ENCODE data around the gene RIMKLA. TPM values are rescaled to one million over a fixed set of nuclear protein-coding genes. Genes with fewer than 3 reads are reported as not detected.

The RIMKLA gene
- total and polyA plus RNA-seq, 10 of the 15 experiments (the other 5 are each of a cell fraction or from before 2014, with no cell fraction given) = 0.01 to 0.52 (median 0.08) TPM

GRCh38 chr1:42335050-42335808, 45.4 kb upstream of the RIMKLA start, which contains the start of gene FOXJ3 (continued):
- TF ChIP-seq ATF7 (IDR thresholded peaks at IDR 0.05; ENCODE audit: low read depth) = peak; percentile 70
- no peak for TF ChIP-seq SUPT20H (IDR thresholded peaks at IDR 0.05; ENCODE audit: borderline replicate concordance, control insufficient read depth, low read depth, low read length)
- TF ChIP-seq MYB (IDR thresholded peaks at IDR 0.05; ENCODE audit: borderline replicate concordance, low read depth, low read length) = no peak
- no peak for TF ChIP-seq E2F8 (IDR thresholded peaks at IDR 0.05; ENCODE audit: low read depth, partially characterized antibody)
- TF ChIP-seq TCF12 (IDR thresholded peaks at IDR 0.05; ENCODE audit: low read depth, low read length) = peak; percentile 52; the same call in 1 of the 2 replicates
- peak; percentile 86 to 95 for TF ChIP-seq BHLHE40 (IDR thresholded peaks at IDR 0.05; ENCODE audit: borderline replicate concordance in 1 of 2, low read depth in 2 of 2, low read length in 1 of 2)
- peak; percentile 54; the same call in 1 of the 2 replicates for TF ChIP-seq GATAD2B (conservative IDR thresholded peaks at IDR 0.05; ENCODE audit: low read depth)
- TF ChIP-seq SKIL (IDR thresholded peaks at IDR 0.05; ENCODE audit: low read depth, poor library complexity, severe bottlenecking) = peak; percentile 41
- TF ChIP-seq IRF3 (IDR thresholded peaks at IDR 0.05) = no peak
- peak; percentile 95 for TF ChIP-seq CREM (IDR thresholded peaks at IDR 0.05; ENCODE audit: low read depth)
- TF ChIP-seq CUX1 (IDR thresholded peaks at IDR 0.05; ENCODE audit: insufficient replicate concordance, low read depth, low read length) = no peak
- TF ChIP-seq LARP7 (IDR thresholded peaks at IDR 0.05) = peak; percentile 83; the same call in 1 of the 2 replicates
- no peak for TF ChIP-seq NFYA (IDR thresholded peaks at IDR 0.05; ENCODE audit: borderline replicate concordance, low read depth, low read length)
- TF ChIP-seq ATF3 (IDR thresholded peaks at IDR 0.05; ENCODE audit: borderline replicate concordance, extremely low read depth, low read depth, low read length) = no peak
- peak; percentile 72 for TF ChIP-seq CBFB (IDR thresholded peaks at IDR 0.05; ENCODE audit: low read depth)
- 0 out of 2 replicates have a peak, but pooled peaks have one; percentile 53 for TF ChIP-seq ESRRA (IDR thresholded peaks at IDR 0.05; ENCODE audit: low read length)

Measured in GM12878 (cell line).